H1 (cell line): ENCODE results near the gene SPG7. TPM values are rescaled to one million over a fixed set of nuclear protein-coding genes. Genes with fewer than 3 reads are reported as not detected.

Experiments
- CTCF ChIA-PET: fragments of 300-600 bp; sonication (Branson Sonifier 250); formaldehyde crosslinking; loops from one replicate; lab custom pipeline; 2021; ENCODE audit not compliant: partially characterized antibody; lab: Charles Lee
- POLR2A ChIA-PET: fragments of 300-600 bp; sonication (Branson Sonifier 250); formaldehyde crosslinking; loops from one replicate; lab custom pipeline; 2021; ENCODE audit warnings: inconsistent platforms; ENCODE audit not compliant: partially characterized antibody; lab: Charles Lee
- DNase-seq, 2 experiments: peaks; one replicate each; pipeline versions ENCODE4 v3.0.0 to v3.0.0-alpha.2; 2010 to 2022; ENCODE audit warnings: low spot score in 2 of 2, low read depth in 1 of 2, mixed read lengths in 1 of 2
- FAIRE-seq: peaks from 2 replicates; lab custom pipeline; 2011; peaks lifted over from hg19 to GRCh38; lab: Jason Lieb, UNC
- H2AFZ ChIP-seq: 2 replicates; pipeline ENCODE4 v1.8.1; 2012; ENCODE audit warnings: low read length, inconsistent platforms
- H2AK5ac ChIP-seq: 2 replicates; pipeline ENCODE4 v1.6.1; 2013; ENCODE audit warnings: low read depth, low read length
- H2BK120ac ChIP-seq: replicated peaks from 2 replicates; pipeline ENCODE3; 2013; ENCODE audit warnings: low read depth, low read length, inconsistent platforms
- H2BK12ac ChIP-seq: 2 replicates; pipeline ENCODE4 v1.6.1; 2013; ENCODE audit warnings: low read depth, low read length
- H2BK15ac ChIP-seq: 2 replicates; pipeline ENCODE4 v1.6.1; 2013; ENCODE audit warnings: low read length
- H2BK20ac ChIP-seq: 2 replicates; pipeline ENCODE4 v1.6.1; 2013; ENCODE audit warnings: low read length
- H2BK5ac ChIP-seq: 2 replicates; pipeline ENCODE4 v1.6.1; 2013; ENCODE audit warnings: low read depth, low read length
- H3K14ac ChIP-seq: 2 replicates; pipeline ENCODE4 v1.6.1; 2013; ENCODE audit warnings: inconsistent platforms; ENCODE audit not compliant: insufficient read length
- H3K18ac ChIP-seq: 2 replicates; pipeline ENCODE4 v1.6.1; 2013; ENCODE audit warnings: low read length; ENCODE audit errors: extremely low read depth
- H3K23ac ChIP-seq: 2 replicates; pipeline ENCODE4 v1.6.1; 2013; ENCODE audit warnings: inconsistent platforms; ENCODE audit not compliant: insufficient read length
- H3K23me2 ChIP-seq: 2 replicates; pipeline ENCODE4 v1.6.1; 2013; ENCODE audit warnings: low read depth, low read length
- H3K27ac ChIP-seq: 2 replicates; pipeline ENCODE4 v1.6.1; 2011; ENCODE audit warnings: low read depth, low read length, inconsistent platforms
- H3K27me3 ChIP-seq, 4 experiments: replicated peaks in 1 of 4; 1 replicate in 1 of 4; 2 replicates in 3 of 4; pipeline versions ENCODE4 v1.6.1 to v1.8.1; 2011 to 2013; ENCODE audit warnings: low read length in 3 of 4, mild to moderate bottlenecking in 3 of 4, inconsistent platforms in 2 of 4, mixed read lengths in 2 of 4, moderate library complexity in 1 of 4; ENCODE audit not compliant: control insufficient read depth in 3 of 4, insufficient read depth in 3 of 4; ENCODE audit errors: extremely low read depth in 1 of 4
- H3K36me3 ChIP-seq, 4 experiments: 2 replicates each; pipeline versions ENCODE4 v1.6.1 to v1.8.1; 2011 to 2013; ENCODE audit warnings: mild to moderate bottlenecking in 4 of 4, low read length in 3 of 4, moderate library complexity in 2 of 4, control low read depth in 1 of 4, inconsistent platforms in 1 of 4; ENCODE audit not compliant: insufficient read depth in 4 of 4, control insufficient read depth in 2 of 4
- H3K4ac ChIP-seq: replicated peaks from 2 replicates; pipeline ENCODE3; 2013; ENCODE audit warnings: low read length, low read depth, mixed read lengths, inconsistent platforms; ENCODE audit not compliant: insufficient read length
- H3K4me1 ChIP-seq, 4 experiments: replicated peaks in 1 of 4; 1 replicate in 1 of 4; 2 replicates in 3 of 4; pipeline versions ENCODE4 v1.6.1 to v1.8.1; 2011 to 2013; ENCODE audit warnings: low read length in 3 of 4, inconsistent platforms in 2 of 4, mixed read lengths in 1 of 4; ENCODE audit not compliant: insufficient read depth in 4 of 4, control insufficient read depth in 3 of 4
- H3K4me2 ChIP-seq, 2 experiments: 2 replicates each; pipeline versions ENCODE4 v1.6.1 to v1.8.1; 2011 to 2013; ENCODE audit warnings: low read depth in 2 of 2, low read length in 2 of 2, control low read depth in 1 of 2, inconsistent platforms in 1 of 2, mild to moderate bottlenecking in 1 of 2; ENCODE audit not compliant: insufficient read depth in 1 of 2
- H3K4me3 ChIP-seq, 4 experiments: fragments of 200-600, 300-600 bp in 1 of 4; sonication (generic), shearing (Covaris generic), sonication (Bioruptor Twin) in 1 of 4; 2 replicates each; pipeline versions ENCODE4 v1.5.1 to v1.8.1; 2011 to 2016; ENCODE audit warnings: low read length in 4 of 4, low read depth in 3 of 4, control low read depth in 2 of 4, inconsistent platforms in 2 of 4, mild to moderate bottlenecking in 2 of 4, mixed read lengths in 1 of 4, moderate library complexity in 1 of 4; ENCODE audit not compliant: insufficient read depth in 2 of 4; ENCODE audit errors: extremely low read depth in 1 of 4
- H3K56ac ChIP-seq: replicated peaks from 2 replicates; pipeline ENCODE3; 2013; ENCODE audit warnings: low read depth, mild to moderate bottlenecking, mixed read lengths, low read length, inconsistent platforms; ENCODE audit not compliant: insufficient read length
- H3K79me1 ChIP-seq: 2 replicates; pipeline ENCODE4 v1.6.1; 2013; ENCODE audit warnings: low read depth, low read length, control low read depth
- H3K79me2 ChIP-seq, 2 experiments: 2 replicates each; pipeline versions ENCODE4 v1.6.1 to v1.8.1; 2012 to 2013; ENCODE audit warnings: low read length in 2 of 2, mild to moderate bottlenecking in 2 of 2, inconsistent platforms in 1 of 2; ENCODE audit not compliant: insufficient read depth in 2 of 2, control insufficient read depth in 1 of 2
- H3K9ac ChIP-seq, 4 experiments: replicated peaks in 1 of 4; 1 replicate in 1 of 4; 2 replicates in 3 of 4; pipeline versions ENCODE4 v1.6.1 to v1.8.1; 2011 to 2013; ENCODE audit warnings: low read depth in 3 of 4, low read length in 3 of 4, control low read depth in 2 of 4, mild to moderate bottlenecking in 2 of 4, moderate library complexity in 2 of 4, inconsistent platforms in 1 of 4; ENCODE audit errors: extremely low read depth in 1 of 4
- H3K9me3 ChIP-seq, 2 experiments: 2 replicates each; pipeline versions ENCODE4 v1.6.1 to v1.8.1; 2012 to 2013; ENCODE audit warnings: mild to moderate bottlenecking in 2 of 2, moderate library complexity in 2 of 2, control low read depth in 1 of 2, inconsistent platforms in 1 of 2, low read depth in 1 of 2, low read length in 1 of 2, mixed read lengths in 1 of 2; ENCODE audit not compliant: insufficient read depth in 2 of 2
- H4K20me1 ChIP-seq, 2 experiments: replicated peaks in 1 of 2; 2 replicates each; pipeline versions ENCODE3 to v1.8.1; 2011 to 2013; ENCODE audit warnings: inconsistent platforms in 2 of 2, low read length in 2 of 2, mild to moderate bottlenecking in 1 of 2; ENCODE audit not compliant: insufficient read depth in 2 of 2, control insufficient read depth in 1 of 2
- H4K5ac ChIP-seq: 2 replicates; pipeline ENCODE4 v1.6.1; 2013; ENCODE audit warnings: low read length, low read depth, mixed read lengths, inconsistent platforms; ENCODE audit not compliant: insufficient read length
- H4K8ac ChIP-seq: 2 replicates; pipeline ENCODE4 v1.8.0; 2013; ENCODE audit warnings: mild to moderate bottlenecking, moderate library complexity, low read length, inconsistent platforms; ENCODE audit not compliant: insufficient read depth; ENCODE audit errors: extremely low read depth
- H4K91ac ChIP-seq: replicated peaks from 2 replicates; pipeline ENCODE3; 2013; ENCODE audit warnings: low read length, mixed read lengths, inconsistent platforms; ENCODE audit not compliant: insufficient read length
- CBX5 ChIP-seq: fragments of 300-800, 300-1000 bp; sonication (generic); IDR thresholded peaks from 2 replicates; pipeline ENCODE4 v1.7.1; 2016; ENCODE audit warnings: antibody characterized with exemption, low read length, low read depth
- CEBPB ChIP-seq: IDR thresholded peaks from 2 replicates; pipeline ENCODE4 v1.6.1; 2012; ENCODE audit warnings: low read depth, low read length
- CHD1 ChIP-seq: IDR thresholded peaks from 2 replicates; pipeline ENCODE4 v1.6.1; 2012; ENCODE audit warnings: low read depth, low read length, improper control_type of control experiment
- CHD2 ChIP-seq: IDR thresholded peaks from 2 replicates; pipeline ENCODE4 v1.6.1; 2012; ENCODE audit warnings: low read length, improper control_type of control experiment
- EGR1 ChIP-seq: IDR thresholded peaks from 2 replicates; pipeline ENCODE4 v1.6.1; 2011; ENCODE audit warnings: low read depth, low read length, borderline replicate concordance
- HDAC2 ChIP-seq, 2 experiments: fragments of 300-600 bp in 1 of 2; sonication (generic) in 1 of 2; IDR thresholded peaks; 2 replicates each; pipeline ENCODE4 v1.6.1; 2011 to 2012; ENCODE audit warnings: low read depth in 2 of 2, low read length in 2 of 2, mild to moderate bottlenecking in 2 of 2, moderate library complexity in 2 of 2, borderline replicate concordance in 1 of 2, inconsistent platforms in 1 of 2
- JUN ChIP-seq: IDR thresholded peaks from 2 replicates; pipeline ENCODE4 v1.6.1; 2011; ENCODE audit warnings: low read depth, mild to moderate bottlenecking, improper control_type of control experiment, low read length
- POLR2AphosphoS5 ChIP-seq: IDR thresholded peaks from 2 replicates; pipeline ENCODE4 v1.6.1; 2011; ENCODE audit warnings: low read depth, low read length
- WGBS, 2 experiments: shearing (Covaris generic) in 1 of 2; methylation state at CpG; one replicate each; pipeline versions ENCODE4 v1.1.6 to v1.1.7; 2013 to 2015; ENCODE audit warnings: low lambda C conversion rate in 2 of 2, mixed read lengths in 2 of 2, inconsistent platforms in 1 of 2, low coverage in 1 of 2, missing lambda C conversion rate in 1 of 2; ENCODE audit not compliant: insufficient replicate concordance in 2 of 2, insufficient coverage in 1 of 2, insufficient read length in 1 of 2; ENCODE audit errors: extremely low coverage in 1 of 2, missing lambda C conversion rate in 1 of 2; 5-methylcytosine and 5-hydroxymethylcytosine counted together
- polyA plus RNA-seq, 7 experiments: library from polyadenylated mRNA; depleted of rRNA in 3 of 7; stranded (reverse) in 5 of 7; unstranded in 2 of 7; fragments of >200 nt in 5 of 7; fragments of 200-250 nt in 2 of 7; gene quantifications; 1 replicate in 5 of 7; 2 replicates in 1 of 7; 4 replicates in 1 of 7; pipeline versions ENCODE4 v1.2.1 to v1.2.3, GENCODE V29; 2011 to 2013; ENCODE audit warnings: missing spikeins in 2 of 7, mixed read lengths in 2 of 7
- total RNA-seq: library from RNA; stranded (reverse); fragmentation: NEBNext Ultra II Directional; extraction: Animal tissue kit (Norgen Biotek cat#: 25700); gene quantifications from 2 replicates; pipeline ENCODE4 v1.2.1, GENCODE V29; 2021
- TF ChIP-seq, protein P1 (sequence below): IDR thresholded peaks from 2 replicates; pipeline ENCODE4 v1.6.1; 2012; ENCODE audit warnings: inconsistent platforms
- TF ChIP-seq, protein P2 (sequence below), 3 experiments: IDR thresholded peaks; 1 replicate in 2 of 3; 2 replicates in 1 of 3; pipeline versions ENCODE4 v1.5.1 to v1.6.1; 2011; ENCODE audit warnings: low read length in 3 of 3, mild to moderate bottlenecking in 3 of 3, inconsistent platforms in 2 of 3, low read depth in 1 of 3, moderate library complexity in 1 of 3; ENCODE audit not compliant: insufficient read depth in 1 of 3; ENCODE audit errors: control extremely low read depth in 1 of 3

The SPG7 gene
- total and polyA plus RNA-seq, 2 of the 8 experiments (the other 6 are each of a cell fraction or from before 2014, with no cell fraction given): 72.1 to 113 TPM

DNA sequence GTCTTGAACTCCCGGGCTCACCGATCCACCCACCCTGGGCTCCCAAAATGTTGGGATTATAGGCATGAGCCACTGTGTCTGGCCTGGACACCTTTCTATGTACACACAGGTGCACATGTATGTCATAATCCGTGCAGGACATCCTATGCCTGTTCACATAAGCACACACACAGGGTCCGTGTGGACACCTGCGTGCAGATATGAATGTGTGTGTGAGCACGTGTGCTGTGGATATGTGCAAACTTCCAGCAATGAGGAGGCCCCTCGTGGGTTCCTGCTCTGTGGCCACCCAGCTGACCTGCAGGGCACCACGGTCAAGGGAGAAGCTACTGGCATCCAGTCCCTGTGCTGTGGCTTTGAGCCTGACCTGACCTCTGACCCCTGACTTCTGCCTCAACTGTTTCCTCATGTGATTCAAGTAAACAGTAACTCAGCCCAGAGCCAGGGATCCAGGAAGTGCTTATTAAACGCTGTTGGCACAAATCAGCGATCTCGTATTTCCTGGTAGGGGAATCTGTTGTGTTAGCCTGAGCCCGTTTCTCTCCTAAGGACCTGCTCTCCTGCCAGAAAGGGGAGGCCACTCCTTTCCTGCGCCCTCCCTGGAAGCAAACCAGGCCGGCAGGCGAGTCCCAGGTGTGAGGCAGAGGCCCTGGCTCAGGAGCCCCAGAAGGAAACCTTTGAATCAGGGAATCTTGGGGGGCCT is 73.8 kb downstream of the SPG7 start:
- H3K4me1 ChIP-seq: no peaks in the 10 kb centered on the region
- H3K23ac ChIP-seq: no peak overlapping the region
- H3K36me3 ChIP-seq: peaks cover 0 to 14% (median 5%) of the 10 kb centered on the region in 4 experiments; a peak in 5 of 8 replicates
- no peak overlapping the region for H2AK5ac ChIP-seq
- H3K27ac ChIP-seq: no peak overlapping the region
- ChIA-PET POLR2A (no interaction called here), CTCF (interaction anchor here (0.6 to 1.1 kb wide), 3 partner anchors 18 to 60 kb away, joined by 3 read pairs; no protein-coding TSS in a partner anchor)
- no peak overlapping the region for H2BK15ac ChIP-seq
- H2AFZ ChIP-seq: no peak overlapping the region
- H2BK20ac ChIP-seq: no peak overlapping the region
- DNase-seq: no peak
- WGBS, 2 experiments: 91% methylated on average over 15 of the region's 15 CpGs; no CpG with 5 or more reads in 1 of the 2 experiments
- H3K14ac ChIP-seq: no peak overlapping the region
- no peaks in the 10 kb centered on the region; the same call in 1 of the 2 replicates for H3K23me2 ChIP-seq
- FAIRE-seq: no peak
- H3K79me2 ChIP-seq: no peaks in the 10 kb centered on the region
- H4K91ac ChIP-seq: no peak overlapping the region
- no peak overlapping the region for H3K4me2 ChIP-seq
- peaks cover 0 to 7% of the 10 kb centered on the region in 2 experiments for H4K20me1 ChIP-seq
- H3K4me3 ChIP-seq: no peak overlapping the region
- no peak overlapping the region for H3K9ac ChIP-seq
- H3K9me3 ChIP-seq: peaks cover 4% of the 10 kb centered on the region in 2 experiments; a peak in 2 of 4 replicates
- H4K8ac ChIP-seq: no peak overlapping the region
- peaks cover 4% of the 10 kb centered on the region; the same call in 1 of the 2 replicates for H3K79me1 ChIP-seq
- no peak overlapping the region for H3K56ac ChIP-seq
- peaks cover 0 to 5% (median 2%) of the 10 kb centered on the region in 4 experiments; a peak in 4 of 7 replicates for H3K27me3 ChIP-seq
- H3K18ac ChIP-seq: no peak overlapping the region
- H2BK12ac ChIP-seq: no peak overlapping the region
- H2BK120ac ChIP-seq: no peak overlapping the region
- no peak overlapping the region for H3K4ac ChIP-seq
- peak overlapping the region; percentile 49; the same call in 1 of the 2 replicates for H2BK5ac ChIP-seq
- H4K5ac ChIP-seq: no peak overlapping the region
- TF ChIP-seq CEBPB (no peak), CHD1 (no peak), POLR2AphosphoS5 (no peak), CBX5 (no peak), CHD2 (no peak), HDAC2 (IDR thresholded peaks at IDR 0.05; ENCODE audit: borderline replicate concordance in 1 of 2, low read depth in 2 of 2, low read length in 2 of 2) (no peak), EGR1 (no peak), JUN (no peak)
- TF ChIP-seq, protein P1, sequence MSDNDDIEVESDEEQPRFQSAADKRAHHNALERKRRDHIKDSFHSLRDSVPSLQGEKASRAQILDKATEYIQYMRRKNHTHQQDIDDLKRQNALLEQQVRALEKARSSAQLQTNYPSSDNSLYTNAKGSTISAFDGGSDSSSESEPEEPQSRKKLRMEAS: no peak
- TF ChIP-seq, protein P2, sequence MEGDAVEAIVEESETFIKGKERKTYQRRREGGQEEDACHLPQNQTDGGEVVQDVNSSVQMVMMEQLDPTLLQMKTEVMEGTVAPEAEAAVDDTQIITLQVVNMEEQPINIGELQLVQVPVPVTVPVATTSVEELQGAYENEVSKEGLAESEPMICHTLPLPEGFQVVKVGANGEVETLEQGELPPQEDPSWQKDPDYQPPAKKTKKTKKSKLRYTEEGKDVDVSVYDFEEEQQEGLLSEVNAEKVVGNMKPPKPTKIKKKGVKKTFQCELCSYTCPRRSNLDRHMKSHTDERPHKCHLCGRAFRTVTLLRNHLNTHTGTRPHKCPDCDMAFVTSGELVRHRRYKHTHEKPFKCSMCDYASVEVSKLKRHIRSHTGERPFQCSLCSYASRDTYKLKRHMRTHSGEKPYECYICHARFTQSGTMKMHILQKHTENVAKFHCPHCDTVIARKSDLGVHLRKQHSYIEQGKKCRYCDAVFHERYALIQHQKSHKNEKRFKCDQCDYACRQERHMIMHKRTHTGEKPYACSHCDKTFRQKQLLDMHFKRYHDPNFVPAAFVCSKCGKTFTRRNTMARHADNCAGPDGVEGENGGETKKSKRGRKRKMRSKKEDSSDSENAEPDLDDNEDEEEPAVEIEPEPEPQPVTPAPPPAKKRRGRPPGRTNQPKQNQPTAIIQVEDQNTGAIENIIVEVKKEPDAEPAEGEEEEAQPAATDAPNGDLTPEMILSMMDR (IDR thresholded peaks at IDR 0.05; ENCODE audit: control extremely low read depth in 1 of 3, insufficient read depth in 1 of 3, low read depth in 1 of 3, low read length in 3 of 3): no peak
